NCI-H1436 (cell line): ENCODE measurements around the gene PLOD2.
A peak's percentile ranks its signal among the peaks of the same experiment; 100 is the strongest.

Experiments
- DNase-seq: peaks from one replicate; lab custom pipeline; 2025; lab: John Stamatoyannopoulos, UW

The PLOD2 gene

GRCh38 chr3:146037697-146038096 lies 123.3 kb downstream of the PLOD2 start:
- DNase-seq, result no peak

GRCh38 chr3:146036281-146036680 lies 124.7 kb downstream of the PLOD2 start:
- DNase-seq, result no peak

- DNase-seq, result no peak
Observed at GRCh38 chr3:146035366-146035765, 125.6 kb downstream of the PLOD2 start.

GRCh38 chr3:146033950-146034349 lies 127.0 kb downstream of the PLOD2 start:
- peak; percentile 18 for DNase-seq

- DNase-seq, result no peak
Observed at GRCh38 chr3:146026547-146026946, 134.4 kb downstream of the PLOD2 start.

GRCh38 chr3:146024260-146024659 lies 136.7 kb downstream of the PLOD2 start:
- no peak for DNase-seq

- no peak for DNase-seq
Observed at GRCh38 chr3:146020969-146021368, 140.0 kb downstream of the PLOD2 start.

GRCh38 chr3:146019508-146019907 lies 141.5 kb downstream of the PLOD2 start:
- DNase-seq, result no peak
